GM19324 (cell line): Measurements from ENCODE around the gene OOSP4B.
"Not testable (repeated sequence)": the region's sequence is repeated elsewhere in the genome, so short reads cannot be mapped to it uniquely, and the experiment has no call there.

ENCODE experiments used
- ATAC-seq: cut with Tn5 transposase; IDR thresholded peaks from one replicate; pipeline ENCODE4 v1.9.1; 2021; ENCODE audit warnings: mild to moderate bottlenecking, moderate library complexity; ENCODE audit not compliant: unreplicated experiment, low FRiP score

The OOSP4B gene

DNA sequence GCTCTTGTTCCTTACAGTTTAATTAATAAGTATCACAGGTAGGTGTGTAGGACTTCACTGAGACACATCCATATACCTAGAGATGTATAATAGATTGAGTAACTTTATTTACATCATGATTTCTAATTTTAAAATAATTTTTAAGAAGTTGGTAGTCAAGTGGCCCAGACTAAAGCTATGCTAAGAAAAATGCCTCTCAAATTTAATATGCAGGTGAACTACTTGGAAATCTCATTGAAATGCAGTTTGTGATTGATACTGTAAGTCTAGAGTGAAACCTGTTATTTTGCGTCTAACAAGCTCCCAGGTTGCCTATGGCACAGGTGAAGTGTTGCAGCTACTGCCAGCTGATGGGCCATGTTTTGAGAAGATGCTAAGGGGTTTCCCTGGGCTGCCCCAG, at the start of gene OOSP4B:
TSS of gene OOSP4B (plus strand) at position 301 of the 400 bp plus-strand sequence.
- no peak for ATAC-seq

DNA sequence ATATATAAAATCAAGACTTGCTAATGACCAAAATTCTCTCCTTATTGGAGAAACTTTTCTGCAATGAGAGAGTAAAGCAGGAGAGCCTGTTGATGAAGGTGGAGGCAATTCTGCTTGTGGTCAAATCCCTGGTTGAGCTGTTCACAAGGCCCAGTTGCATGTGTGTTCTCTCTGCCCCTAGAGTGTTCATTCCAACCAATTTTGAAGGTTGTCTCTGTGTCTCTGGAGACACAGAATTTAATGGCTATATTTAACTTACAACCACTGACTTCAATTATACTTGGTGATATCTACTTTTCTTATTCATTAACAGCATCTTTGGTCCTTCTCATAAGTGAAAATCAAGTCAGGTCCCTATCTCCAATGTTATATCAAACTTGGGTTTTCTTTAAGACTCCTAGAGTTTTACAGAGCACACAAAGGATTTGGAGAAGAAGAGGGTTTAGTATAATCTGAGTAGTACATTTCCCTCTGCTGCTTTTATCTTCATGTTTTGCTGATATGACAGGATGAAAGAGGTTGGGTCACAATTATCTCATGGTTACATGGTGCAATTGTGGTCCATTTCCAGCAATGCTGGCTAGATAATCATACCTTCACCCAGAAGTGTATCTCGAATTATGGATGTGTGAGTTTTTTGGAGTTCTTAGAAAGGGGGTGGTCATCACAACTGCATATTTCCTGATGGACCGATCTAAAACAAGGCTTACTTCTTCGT, 49.1 kb upstream of the OOSP4B start:
- ATAC-seq, result no peak

DNA sequence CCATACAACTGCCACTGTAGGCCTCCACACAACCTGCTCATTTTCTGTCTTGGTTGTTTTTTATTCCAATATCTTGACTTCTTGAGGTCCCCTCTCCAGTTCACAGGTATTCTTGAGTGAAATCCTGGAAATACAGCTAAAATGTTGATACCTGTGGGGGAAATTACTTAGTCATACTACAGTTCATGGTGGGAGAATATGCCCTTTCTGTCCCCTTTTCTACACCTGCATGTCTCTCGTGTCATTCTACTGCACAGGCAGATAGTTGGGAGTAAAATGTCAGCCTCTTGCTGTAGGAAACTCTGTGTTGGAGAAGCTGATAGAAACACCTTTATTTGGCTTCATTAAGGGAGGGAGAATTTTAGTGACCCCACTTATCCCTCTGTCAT, 48.6 kb upstream of the OOSP4B start:
- no peak for ATAC-seq

DNA sequence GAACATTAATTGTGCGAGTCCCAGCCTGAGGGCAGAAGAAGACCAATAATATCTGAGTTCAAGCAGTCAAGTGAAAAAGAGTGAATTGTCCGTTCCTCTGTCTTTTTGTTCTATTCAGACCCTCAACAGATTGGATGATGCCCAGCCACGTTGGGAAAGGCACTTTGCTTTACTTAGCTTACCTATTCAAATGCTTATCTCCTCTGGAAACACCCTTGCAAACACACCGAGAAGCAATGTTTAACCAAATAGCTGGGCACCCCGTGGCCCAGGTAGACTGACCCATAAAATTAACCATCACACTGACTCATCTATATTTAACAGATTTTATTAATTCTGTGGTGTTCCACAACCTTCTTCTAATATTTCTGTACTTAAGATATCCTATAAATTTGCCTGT, 43.9 kb upstream of the OOSP4B start:
- ATAC-seq, result no peak

DNA sequence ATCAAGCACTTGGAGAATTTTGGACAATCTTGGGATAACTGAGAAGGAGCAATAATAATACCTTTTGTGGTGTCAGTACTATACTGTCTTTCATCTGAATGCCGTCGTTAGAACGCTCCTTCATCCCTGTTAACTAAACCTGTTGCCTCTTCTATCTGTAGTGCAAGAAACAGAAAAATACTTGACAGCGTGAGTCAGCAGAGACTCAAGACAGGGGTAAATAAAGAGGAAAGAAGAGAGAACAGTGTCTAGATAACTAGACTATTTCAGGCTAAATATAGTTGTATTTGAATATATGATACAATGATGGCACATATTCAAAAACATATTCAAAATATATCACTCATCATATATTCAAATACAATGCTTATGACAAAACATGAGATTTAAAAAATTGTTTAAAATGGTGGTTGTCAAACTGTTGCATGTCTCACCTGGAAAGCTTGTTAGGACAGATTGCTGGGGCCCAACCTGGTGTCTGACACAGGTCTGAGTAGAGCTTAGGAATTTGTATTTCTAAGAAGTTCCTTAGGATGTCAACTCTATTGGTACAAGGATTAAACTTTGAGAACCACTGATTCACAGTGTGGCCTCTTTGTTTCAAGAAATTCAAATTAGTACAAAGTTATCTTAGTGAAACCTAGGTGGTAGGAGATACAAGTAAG, 35.7 kb upstream of the OOSP4B start:
- no peak for ATAC-seq

DNA sequence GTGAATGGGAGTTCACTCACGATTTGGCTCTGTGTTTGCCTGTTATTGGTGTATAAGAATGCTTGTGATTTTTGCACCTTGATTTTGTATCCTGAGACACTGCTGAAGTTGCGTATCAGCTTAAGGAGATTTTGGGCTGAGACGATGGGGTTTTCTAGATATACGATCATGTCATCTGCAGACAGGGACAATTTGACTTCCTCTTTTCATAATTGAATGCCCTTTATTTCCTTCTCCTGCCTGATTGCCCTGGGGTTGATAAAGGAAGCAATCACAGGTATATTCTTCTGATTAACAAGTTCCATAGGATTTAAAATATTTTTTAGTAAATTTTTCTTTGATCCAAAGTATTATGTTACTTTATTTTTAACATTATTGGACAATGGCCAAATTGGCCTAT, 34.9 kb upstream of the OOSP4B start:
- ATAC-seq, result not testable (repeated sequence)

DNA sequence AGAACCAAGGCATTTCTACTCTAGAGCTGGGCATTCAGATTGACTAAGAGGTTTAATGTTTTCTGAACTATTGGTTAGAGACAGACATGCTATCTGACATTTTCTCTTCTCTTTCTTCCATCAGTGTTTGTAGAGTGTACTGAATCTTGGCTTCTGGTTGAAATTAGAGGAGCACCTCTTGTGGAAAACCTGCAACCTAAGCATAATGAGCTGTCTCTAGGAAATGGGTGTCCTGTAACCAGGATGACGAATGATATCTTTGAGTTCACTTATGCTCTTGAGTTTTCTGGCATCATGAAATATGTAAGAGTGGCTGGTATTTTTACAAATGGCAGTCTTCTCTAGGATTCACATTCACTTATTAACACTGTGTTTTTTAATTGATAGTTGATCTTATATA, 33.8 kb upstream of the OOSP4B start:
- ATAC-seq, result no peak

DNA sequence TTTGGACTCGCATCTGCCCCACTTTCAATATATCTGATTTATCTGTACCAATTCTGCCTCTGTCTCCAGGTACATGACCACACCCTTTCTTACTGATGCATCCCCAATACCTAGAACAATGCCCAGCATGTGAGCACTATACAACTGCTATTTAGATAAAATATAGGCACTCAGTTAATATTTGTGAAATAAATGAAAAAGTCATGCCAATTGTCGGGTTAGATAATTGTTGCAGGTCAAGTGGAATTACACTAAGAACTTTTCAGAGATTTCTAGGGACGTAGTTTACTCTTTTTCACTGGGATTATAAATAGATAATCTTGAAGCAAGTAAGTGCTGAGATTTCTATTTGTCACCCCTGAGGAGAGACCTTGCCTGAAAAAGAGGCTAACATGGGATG, 32.6 kb upstream of the OOSP4B start:
- ATAC-seq, result no peak

DNA sequence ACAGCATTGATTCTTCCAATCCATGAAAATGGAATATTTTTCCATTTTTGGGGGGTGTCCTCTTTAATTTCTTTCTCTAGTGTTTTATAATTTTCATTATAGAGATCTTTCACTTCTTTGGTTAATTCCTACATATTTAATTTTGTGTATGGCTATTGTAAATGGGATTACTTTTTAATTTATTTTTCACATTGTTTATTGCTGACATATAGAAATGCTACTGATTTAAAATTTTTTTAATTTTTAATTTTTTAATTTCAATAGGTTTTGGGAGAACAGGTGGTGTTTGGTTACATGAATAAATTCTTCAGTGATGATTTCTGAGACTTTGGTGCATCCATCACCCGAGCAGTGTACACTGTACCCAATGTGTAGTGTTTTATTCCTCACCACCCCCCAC, 26.6 kb upstream of the OOSP4B start:
- no peak for ATAC-seq

DNA sequence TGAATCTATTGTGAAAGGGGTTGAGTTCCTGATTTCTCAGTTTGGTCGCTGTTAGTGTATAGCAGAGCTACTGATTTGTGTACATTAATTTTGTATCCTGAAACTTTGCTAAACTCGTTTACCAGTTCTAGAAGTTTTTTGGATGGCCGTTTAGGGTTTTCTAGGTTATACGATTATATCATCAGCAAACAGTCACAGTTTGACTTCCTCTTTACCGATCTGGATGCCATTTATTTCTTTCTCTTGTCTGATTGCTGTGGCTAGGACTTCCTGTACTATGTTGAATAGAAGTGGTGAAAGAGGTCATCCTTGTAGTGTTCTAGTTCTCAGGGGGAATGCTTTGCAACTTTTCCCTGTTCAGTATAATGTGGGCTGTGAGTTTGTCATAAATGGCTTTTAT, 24.6 kb upstream of the OOSP4B start:
- ATAC-seq, result no peak

DNA sequence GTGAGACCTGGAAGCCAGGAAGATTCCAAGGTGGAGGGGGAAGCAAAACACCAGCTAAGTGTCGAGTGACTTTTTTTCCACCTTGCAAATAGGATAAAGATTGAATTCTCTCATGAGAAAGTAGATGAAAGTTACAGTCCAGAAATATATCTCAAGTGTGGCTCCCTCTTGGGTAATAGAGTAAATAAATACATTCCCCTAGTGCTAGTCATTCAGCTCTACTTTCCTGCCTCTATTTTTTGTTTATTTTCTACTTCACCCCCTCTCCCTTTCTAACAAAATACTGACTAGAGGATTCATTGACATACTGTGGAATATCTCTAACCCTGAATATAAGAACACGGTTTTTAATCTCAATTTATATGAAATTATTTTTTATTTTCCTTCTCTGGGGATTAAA, 19.2 kb upstream of the OOSP4B start:
- ATAC-seq, result no peak

DNA sequence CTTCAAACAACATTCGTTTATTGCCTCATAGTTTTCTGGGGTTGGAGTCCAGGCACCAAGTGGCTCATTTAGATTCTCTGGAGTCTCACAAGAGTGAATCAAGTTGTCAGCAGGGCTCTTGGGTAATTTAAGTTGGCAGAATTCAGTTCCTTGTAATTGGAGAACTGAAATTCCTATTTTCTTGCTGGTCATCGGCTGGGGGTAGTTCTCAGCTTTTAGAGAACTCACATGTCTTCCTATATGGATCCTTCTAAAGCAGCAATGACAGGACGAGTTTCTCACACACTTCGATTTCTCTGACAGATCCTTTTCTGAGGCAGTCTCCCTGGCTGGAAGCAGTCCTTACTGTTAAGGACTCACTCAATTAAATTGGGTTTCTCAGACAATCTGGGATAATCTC, 17.3 kb upstream of the OOSP4B start:
- no peak for ATAC-seq

DNA sequence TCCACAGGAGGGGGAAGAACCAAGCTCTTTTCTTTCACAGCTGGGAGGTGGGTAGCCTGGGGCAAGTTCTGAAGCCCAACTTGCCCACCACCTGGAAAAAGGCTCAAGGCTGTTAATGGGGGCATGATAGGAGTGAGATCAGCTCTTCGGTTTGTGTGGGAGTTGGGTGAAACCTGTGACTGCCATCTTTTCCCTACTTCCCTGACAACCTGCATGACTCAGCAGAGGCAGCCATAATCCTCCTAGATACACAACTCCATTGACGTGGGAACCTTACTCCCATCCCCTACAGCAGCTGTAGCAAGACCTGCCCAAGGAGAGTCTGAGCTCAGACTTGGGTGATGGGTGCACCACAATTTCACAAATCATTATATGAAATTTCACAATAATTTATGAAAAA, 13.3 kb upstream of the OOSP4B start:
- ATAC-seq, result no peak

DNA sequence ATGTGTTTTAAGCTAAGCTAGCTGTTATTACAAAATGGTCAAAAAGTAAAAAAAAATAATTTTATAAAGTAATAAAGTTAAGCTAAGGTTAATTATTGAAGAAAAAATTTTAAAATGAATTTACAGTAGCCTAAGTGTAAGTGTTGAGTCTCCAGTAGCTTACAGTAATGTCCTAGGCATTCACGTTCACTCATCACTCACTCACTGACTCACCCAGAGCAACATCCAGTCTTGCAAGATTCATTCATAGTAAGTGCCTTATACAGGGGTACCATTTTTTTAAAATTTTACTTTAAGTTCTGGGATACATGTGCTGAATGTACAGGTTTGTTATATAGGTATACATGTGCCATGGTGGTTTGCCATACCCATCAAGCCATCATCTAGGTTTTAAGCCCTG, 11.6 kb upstream of the OOSP4B start:
- ATAC-seq, result no peak

DNA sequence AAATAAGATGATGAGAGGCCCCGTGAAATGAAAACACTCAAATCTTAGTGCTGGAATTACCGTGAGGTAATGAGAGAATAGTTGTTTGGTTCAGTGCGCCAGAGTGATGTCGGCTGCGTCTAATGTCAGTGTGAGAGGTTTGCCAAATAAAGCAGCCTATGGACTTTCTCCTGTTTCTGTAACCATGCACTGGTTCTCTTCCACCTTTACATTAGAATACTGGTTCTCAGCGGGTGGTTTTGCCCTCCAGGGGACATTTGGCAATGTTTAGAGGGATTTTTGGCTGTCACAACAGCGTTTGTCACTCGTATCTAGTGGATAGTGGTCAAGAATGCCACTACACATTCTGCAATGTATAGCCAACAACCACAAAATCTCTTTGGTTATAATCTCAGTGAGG, 1.1 kb downstream of the OOSP4B start:
- ATAC-seq, result no peak

DNA sequence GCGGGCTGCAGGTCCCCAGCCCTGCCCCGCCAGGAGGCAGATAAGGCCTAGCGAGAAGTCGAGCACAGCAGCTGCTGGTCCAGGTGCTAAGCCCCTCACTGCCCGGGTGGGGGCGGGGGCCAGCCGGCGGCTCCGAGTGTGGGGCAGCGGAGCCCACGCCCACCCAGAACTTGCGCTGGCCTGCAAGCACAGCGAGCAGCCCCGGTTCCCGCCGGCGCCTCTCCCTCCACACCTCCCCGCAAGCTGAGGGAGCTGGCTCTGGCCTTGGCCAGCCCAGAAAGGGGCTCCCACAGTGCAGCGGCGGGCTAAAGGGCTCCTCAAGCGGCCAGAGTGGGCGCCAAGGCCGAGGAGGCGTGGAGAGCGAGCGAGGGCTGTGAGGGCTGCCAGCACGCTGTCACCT, 3.4 kb downstream of the OOSP4B start:
- ATAC-seq, result not testable (repeated sequence)

DNA sequence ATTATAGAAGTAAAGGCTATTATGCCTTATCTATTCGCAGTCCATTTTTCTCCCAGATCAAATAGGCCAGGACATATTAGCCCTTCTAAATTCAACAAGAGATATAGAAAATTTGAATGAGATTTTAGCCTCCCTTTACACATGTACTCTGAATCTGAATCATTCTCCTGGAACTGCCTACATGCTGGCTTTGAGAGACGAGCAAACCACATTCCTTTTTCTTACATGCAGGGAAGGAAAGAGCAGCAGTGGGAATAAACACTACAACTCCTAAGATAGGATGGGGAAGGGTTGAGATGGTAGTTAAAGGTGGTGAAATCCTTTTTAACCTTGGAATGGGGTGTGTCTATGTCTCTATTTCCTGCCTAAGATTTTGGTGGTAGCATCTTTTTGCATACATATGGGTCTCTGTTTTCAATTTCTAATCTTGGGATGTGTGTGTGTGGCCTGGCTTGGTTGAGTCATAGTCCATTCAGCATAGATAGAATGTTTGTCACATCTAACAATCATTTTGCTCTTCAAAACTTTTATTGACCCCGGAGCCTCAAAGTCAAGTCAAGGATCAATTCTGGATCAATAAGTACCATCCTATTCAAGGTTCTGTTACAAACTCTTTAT, 12.1 kb downstream of the OOSP4B start:
- no peak for ATAC-seq

DNA sequence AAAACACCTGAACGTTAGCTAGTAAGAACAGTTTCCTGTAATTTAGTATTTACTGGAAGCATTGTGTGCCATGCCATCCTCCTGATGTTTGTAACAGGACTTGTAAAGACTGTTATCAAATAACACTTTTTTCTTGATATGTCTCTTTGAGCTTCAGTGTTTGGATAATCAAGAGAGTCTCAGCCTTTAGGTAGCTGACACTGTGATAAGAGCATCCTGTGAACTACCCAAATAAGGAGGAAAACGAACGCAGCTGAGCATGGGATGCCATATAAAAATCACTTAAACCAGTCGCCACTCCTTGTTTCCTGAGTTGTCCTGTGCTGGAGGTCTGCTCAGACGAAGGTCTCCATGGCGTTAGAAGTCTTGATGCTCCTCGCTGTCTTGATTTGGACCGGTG, 23.1 kb downstream of the OOSP4B start, which contains the start of gene OOSP2:
TSS of gene OOSP2 (plus strand) at position 301 of the 400 bp plus-strand sequence. CDS start at position 352, 51 bp downstream.
- ATAC-seq, result no peak

DNA sequence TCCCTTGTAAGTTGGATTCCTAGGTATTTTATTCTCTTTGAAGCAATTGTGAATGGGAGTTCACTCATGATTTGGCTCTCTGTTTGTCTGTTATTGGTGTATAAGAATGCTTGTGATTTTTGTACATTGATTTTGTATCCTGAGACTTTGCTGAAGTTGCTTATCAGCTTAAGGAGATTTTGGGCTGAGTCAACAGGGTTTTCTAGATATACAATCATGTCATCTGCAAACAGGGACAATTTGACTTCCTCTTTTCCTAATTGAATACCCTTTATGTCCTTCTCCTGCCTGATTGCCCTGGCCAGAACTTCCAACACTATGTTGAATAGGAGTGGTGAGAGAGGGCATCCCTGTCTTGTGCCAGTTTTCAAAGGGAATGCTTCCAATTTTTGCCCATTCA, 33.4 kb downstream of the OOSP4B start:
- not testable (repeated sequence) for ATAC-seq

DNA sequence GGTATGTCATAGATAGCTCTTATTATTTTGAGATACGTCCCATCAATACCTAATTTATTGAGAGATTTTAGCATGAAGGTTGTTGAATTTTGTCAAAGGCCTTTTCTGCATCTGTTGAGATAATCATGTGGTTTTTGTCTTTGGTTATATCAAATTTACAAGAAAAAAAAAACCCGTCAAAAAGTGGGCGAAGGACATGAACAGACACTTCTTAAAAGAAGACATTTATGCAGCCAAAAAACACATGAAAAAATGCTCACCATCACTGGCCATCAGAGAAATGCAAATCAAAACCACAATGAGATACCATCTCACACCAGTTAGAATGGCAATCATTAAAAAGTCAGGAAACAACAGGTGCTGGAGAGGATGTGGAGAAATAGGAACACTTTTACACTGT, 33.9 kb downstream of the OOSP4B start:
- not testable (repeated sequence) for ATAC-seq

DNA sequence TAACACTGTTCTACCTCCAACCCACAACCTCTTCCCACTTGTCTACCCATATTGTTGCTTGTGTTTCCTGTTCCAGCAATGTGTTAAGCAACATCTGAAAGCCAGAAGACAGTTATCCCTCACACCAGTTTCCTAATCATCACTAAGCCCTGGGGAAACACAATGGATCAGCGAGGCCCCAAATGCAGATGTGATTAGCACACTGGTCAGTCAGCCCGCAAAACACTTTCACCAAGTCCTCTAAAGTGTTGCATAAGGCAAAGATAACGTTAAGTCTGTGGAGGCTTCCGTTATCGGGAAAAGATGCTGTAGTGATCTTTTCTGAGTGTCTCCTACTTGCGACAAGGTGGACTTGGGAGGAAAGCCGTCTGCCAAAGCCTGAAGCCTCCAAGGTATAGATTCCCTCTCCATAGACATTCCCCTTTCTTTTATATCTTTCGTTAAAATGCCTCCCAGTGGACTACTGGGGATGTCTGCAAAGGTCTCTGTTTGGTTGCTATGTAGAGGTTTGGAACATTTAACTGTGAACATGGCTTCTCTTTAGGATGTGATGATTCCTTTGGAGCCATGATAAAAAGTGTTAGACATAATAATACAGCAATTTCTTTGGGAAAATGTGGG, 39.5 kb downstream of the OOSP4B start, which contains the start of gene MS4A3:
TSS of gene MS4A3 (plus strand) at position 317 of the 621 bp plus-strand sequence. CDS start 4,496 bp downstream, outside the sequence.
- no peak for ATAC-seq
